DMS153 (cell line): ENCODE measurements around the gene DPYD.

Experiments
- DNase-seq: peaks from one replicate; lab custom pipeline; 2025; lab: John Stamatoyannopoulos, UW

The DPYD gene

DNA sequence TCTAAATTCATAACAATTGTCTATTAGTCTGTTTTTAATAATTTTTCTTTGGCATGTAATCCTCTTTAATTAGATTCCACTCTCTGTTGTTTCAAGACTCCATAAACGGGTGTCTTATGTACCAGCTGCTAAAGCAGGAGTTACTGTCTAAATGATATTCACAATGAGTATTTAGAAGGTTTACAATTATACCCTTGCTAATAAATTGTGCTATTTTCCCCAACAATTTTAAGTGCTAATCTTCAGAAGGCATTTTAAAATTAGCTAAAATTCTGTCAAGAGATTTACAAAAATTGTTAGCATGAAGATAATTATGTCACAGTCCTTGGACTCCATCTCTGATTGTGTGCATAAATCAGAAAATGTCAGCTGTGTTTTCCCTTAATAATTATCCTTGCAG is 83.7 kb downstream of the DPYD start:
- DNase-seq: no peak

DNA sequence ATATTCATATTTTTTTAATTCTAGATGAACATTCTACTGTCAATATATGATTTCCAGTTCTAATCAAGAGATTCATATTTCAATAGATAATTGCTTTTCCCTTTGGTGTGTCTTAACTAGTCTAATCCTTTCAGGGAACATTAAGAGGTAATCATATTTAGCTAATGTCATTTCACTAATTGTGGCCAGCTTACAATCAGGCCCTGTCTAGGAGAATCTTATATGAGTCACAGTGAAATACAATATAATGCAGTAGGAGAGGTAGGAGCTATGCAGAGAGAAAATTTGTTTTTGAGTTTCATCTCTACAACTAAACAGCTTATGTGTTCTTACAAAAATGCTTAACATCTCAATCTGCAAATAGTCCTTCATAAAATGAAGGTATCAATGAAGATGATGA is 85.9 kb downstream of the DPYD start:
- DNase-seq: no peak

DNA sequence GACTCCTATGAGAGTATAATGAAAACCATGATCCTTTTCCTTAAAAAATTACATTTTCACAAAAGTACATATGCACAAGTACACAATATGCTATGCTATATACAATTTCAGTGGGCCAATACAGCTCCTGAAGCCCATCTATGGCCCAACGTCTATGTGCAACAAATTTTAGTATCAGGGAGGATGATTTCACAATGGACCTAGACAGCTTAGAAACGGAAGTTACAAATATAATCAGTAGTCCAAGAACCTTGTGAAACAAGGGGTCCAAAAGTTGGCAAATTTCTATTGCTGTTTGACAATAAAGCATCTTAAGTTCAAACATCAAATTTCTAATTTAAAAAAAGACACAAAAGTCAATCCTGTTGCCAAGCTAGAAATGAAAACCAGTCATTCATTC is 87.0 kb downstream of the DPYD start:
- DNase-seq: no peak

DNA sequence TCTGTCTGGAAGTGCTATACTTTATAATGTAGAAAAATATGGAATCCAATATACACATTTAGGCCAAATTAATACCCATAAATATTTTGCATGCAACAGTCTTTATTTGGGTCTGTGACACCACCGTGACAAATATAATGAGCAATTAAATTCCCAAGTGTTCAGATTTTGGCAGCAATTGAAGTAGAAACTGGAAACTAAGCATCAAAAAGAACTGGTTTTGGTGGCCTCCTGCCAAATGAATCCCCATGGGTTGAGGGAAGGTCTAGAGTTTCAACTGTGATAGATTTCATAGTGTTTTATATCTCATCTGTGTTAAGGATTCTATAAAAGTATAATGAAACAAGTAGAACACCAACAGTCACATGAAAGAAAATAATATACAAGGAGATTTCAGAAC is 88.4 kb downstream of the DPYD start:
- peak; percentile 59 for DNase-seq

DNA sequence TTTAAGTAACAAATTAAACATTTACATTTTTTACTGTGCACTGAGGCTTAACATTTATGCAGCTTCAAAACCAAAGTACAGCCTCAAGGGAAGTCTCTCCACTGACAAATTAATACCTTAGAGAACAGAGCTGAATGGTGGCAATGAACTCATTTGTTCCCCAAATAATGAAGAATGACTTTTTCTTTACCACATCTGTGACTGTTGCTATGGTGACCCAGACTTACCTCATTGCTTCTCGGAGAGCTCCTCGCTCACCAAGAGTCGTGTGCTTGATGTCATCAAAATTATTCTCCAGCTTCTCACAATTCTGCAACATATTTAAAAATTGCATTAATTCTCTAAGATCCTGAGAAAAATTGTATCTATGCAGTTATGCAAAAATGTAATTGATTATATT is 92.9 kb downstream of the DPYD start:
- no peak for DNase-seq

DNA sequence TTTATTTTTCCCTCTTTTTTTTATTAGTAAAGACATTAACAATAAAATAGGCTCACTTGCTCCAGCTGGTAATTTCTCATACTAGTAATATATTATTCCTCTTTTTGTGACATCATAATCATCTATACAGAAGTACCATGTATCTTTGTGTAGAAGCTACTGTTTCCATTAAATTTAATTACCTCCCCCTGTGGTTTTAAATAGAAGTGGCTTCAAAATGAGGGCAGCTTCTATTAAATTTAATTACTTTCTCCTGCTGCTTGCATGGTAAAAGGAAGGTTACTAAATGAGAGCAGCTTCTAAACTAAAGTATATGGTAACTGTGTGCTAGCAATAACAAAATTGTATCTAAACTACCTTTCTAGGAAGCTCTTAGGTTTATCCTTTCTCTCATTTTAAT is 94.0 kb downstream of the DPYD start:
- DNase-seq: peak; percentile 55

DNA sequence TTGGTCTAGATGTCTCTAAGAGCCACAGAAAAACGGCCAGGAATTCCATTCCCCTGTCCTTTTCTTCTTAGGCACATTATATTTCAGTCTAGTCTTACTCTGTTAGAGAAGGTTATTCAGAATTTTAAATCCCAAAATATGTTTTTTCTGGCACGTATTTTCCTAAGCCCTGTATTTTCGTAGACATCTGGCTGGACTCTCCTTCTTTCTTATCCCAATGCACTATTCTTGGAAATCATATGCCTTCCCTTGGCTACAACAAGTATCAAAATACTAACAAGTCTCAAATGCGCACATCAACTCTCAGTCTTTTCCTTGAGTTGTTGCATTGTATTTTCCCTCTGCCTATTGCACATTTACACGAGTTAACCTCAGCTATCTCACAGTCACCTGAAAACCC is 96.2 kb downstream of the DPYD start:
- no peak for DNase-seq

DNA sequence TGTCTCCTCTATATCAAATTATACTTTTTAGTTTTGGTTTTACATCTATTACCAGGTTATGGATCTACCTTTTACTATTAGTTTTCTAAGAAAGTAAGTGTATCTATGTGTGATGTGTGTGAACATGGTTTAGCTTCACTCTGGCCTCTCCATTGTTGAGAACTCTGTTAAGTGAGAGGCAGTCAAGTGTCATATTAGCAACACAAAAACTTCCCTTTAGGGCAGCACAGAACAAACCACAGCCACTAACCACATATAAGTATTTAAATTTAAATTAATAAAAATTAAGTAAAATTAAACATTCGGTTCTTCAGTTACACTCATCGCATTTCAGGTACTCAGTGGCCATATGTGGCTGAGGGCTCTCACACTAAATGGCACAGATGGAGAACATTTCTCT is 96.6 kb downstream of the DPYD start:
- DNase-seq: no peak

DNA sequence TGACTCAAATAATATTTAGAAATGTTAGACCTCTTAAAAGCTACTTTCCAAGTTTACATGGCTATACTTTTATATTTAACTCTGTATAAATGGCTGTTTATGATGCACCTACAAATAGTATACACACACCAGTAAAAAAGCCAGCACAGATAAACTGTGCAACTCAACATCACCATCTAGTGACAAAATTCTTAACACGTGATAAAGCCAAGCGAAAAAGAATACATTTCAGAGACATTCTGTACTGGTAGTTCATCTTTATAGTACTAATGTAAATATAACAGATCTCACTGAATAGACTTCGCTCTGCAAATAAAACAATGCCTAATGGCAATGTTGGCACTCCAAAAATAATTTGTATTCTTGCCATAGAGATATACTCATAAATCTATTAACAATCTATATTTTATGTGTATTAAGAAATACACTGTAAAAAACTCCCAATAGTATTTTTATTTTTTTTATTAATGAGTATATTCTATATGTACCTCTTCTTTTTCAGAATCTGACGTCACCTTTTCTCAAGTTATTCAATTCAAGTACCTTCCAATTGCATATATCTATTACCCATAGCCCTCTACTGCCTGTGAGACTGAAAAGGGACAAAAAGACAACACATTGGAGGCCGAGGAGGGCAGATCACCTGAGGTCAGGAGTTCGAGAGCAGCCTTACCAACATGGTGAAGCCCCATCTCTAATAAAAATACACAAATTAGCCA is 100.2 kb downstream of the DPYD start:
- DNase-seq: no peak

DNA sequence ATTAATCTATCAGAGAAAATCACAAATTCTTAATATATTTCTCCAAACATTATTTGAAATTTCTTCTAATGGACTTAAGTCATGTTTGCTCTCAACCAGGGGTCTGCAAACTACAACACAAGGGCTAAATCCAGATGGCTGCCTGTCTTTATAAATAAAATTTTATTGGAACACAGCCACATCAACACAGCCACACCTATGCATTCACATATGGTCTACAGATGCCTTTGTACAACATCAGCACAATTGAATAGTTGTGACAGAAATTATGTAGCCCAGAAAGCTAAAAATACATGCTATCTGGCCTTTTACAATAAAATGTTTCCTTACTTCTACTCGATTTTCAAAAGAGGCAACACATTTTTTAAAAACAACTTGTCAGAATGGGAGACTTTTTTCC is 103.9 kb downstream of the DPYD start:
- no peak for DNase-seq

DNA sequence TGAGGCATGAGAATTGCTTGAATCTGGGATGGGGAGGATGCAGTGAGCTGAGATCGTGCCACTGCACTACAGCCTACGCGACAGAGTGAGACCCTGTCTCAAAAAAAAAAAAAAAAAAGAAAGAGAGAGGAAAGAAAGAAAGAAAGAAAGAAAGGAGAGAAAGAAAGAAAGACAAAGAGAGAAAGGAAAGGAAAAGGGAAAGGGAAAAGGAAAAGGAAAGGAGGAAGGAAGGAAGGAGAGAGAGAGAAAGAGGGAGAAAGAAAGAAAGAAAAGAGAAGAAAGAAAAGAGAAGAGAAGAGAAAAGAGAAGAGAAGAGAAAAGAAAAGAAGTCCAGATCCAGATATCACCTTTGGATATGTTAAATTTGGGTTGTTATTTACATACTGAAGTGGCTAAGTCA is 106.0 kb downstream of the DPYD start:
- no peak for DNase-seq

DNA sequence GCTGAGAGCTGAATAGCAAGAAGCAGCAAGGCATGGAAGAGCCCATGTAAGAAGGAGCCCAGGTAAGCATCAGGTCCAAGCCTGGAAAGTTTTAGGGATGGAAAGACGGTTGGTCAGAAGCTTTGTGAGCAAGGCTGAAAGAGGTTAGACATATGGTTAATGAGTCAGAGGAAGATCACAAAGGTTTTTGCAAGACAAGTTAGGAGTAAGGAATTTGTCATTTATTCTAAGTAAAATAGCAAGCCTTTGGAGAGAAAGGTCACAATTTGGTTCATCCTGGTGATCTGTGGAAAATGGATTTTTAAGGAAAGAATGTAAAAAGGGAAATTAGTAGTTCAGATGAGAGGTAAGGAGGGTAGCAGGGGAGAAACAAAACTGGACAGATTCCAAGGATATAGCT is 106.7 kb downstream of the DPYD start:
- DNase-seq: no peak

DNA sequence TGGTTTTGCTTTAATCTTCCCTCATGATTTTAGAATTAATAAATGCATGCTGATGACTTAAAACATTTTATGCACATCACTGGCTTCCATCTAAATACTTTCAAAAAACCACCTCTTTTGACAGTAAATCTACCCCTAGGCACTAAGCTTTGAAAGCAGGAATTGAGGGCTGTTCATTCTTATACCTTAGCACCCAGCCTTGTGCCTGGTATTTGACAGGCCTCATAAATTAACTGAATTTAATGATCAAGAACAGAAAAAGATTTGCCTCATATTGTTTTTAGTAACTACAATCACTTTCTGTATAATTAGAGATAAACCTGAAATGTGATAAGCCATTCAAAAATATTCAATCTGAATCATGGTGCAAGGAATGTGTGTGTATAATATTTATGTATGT is 108.8 kb downstream of the DPYD start:
- DNase-seq: no peak

DNA sequence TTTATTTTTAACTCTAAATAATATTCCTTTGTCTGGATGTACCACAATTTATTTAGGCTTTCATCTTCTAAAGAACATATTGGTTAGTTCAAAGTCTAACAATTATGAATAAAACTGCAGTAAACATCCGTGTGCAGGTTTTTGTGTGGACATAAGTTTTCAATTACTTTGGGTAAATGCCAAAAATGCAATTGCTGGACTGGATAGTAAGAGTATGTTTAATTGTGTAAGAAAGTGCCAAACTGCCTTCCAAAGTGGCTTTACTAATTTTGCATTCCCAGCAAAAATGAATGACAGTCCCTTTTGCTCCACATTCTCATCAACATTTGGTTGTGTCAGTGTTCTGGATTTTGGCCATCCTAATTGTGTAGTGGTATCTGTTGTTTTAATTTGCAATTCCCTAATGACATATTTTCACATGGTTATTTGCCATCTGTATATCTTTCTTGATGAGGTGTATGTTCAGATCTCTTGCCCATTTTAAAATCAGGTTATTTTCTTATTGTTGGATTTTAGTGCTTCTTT is 113.8 kb downstream of the DPYD start:
- no peak for DNase-seq

DNA sequence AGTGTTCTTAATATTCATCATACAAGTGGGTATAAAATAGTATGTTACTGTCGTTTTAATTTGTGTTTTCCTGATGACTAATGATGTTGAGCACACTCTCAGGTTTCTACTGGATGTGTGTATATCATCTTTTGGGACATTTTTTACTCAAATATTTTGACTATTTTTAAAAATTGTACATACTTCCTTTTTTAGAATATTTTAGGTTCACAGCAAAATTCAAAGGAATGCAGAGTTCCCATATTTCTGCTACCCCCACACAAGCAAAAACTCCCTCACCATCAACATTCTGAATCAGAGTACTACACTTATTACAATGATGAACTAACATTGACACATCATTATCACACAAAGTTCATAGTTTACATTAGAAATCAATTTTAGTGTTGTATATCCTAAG is 114.5 kb downstream of the DPYD start:
- DNase-seq: no peak

DNA sequence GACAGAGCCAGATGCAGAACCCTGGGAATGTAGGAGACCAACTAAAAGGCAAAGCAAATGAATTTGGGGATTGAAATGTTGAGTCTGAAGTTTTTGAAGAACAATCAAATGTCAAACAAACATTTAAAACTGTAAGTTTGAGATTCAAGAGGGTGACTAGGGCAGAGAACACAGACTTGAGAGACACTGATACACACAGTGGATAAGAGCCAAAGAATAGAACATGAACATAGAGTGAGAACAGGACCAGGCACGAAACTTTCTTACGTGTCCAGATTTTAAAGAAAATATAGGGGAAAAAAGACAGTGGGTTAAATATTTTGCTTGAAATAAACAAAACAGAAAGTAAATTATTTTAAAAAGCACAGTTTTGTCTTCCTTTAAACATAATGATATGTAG is 115.7 kb downstream of the DPYD start:
- no peak for DNase-seq

DNA sequence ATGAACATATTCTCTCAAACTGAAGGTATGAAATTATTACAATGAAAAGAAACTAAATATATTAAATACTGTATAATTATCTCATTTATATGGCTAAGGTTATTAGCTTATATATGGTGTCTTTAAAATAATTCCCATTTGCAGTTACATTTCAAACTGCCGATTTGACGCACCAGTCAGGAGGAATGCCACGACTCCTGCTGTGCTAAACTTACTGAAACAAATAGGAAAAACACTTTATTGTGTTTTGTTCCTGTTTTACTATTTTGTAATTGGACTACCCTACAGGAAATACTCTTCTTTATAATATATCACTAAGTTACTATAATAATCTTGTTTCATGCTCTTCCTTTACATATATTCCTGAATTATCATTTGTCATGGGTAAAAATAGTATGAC is 117.8 kb downstream of the DPYD start:
- DNase-seq: no peak

DNA sequence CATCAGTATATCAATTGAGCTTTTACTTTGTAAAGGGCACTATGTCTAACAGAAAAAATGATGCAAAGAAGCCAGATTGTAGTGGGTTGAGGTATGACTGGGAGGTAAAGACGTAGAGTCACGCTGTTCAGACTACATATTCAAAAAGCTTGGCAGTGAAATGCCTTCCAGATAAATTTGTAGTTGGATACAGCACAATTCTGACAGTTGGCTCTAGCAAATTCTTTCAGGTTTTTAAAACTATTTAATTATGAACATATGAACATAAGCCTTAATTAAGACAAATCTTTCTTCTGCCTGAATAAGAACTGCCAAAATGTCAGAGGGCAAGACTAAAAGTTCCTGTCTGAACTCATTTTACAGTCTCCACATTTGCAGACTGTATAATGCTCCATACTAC is 118.8 kb downstream of the DPYD start:
- DNase-seq: no peak

DNA sequence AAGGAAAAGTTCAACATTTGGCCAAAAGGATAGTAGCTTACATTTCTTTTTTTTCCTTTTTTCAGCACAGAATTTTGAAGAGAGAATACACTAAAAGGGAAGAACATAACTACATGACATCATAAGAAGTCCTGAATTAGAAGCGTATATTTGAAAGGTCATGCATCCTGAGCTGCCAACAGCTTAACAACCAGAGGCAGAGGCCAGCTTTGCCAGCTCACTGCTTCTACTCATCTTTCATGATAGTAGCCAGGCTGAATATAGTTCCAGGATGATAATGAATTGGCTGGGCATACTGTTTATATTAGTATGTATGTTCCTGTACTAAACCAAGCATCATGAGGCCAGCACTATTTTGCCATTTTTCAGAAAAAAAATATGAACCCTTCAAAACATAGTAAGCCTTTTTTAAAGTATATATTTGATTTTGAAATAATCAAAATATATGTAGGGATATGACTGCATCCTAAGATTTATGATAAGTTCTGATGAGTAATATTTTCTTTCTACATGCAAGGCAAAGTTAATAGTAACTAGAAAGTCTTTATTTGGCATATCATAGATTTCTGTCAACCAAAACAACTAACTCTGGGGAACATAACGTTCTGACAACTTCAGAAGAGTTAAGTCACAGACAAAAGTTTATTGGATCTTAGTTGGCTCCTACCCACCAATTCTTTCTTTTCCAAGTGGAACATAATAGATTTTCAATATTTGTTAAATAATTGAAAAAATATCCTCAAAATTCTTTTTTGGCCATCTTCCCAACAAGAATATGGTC is 123.2 kb downstream of the DPYD start:
- no peak for DNase-seq

DNA sequence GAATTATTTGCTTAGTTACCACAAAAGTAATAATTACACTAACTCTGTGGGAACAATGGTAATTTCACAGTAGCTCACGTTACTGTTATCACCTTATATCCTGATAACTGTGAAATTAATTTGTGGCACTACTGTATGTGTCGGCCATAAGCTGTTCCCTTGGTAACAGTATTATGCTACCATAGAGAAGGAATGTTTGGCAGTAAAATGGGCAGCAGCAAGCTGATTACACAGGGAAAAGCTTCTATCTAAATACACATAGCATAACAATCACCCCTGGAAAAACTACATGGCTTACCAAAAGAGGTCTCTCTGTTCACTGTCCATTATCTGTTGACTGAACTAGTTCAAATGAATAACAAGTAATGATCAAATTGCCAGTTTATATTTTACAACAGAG is 124.1 kb downstream of the DPYD start:
- DNase-seq: peak; percentile 81

DNA sequence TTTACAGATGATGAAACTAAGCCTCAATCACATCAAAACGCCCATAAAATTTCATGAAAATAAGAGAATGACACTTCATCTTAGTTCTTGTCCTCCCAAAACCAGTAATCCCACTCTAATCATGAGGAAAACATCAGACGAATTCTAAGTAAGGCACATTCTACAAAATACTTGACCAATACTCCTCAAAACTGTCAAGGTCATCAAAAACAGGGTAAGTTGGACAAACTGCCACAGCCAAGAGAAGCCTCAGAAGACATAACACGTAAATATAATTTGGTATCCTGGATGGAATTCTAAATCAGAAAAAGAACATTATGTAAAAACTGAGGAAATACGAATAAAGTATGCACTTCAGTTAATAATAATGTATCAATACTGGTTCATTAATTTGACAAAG is 128.2 kb downstream of the DPYD start:
- DNase-seq: no peak

DNA sequence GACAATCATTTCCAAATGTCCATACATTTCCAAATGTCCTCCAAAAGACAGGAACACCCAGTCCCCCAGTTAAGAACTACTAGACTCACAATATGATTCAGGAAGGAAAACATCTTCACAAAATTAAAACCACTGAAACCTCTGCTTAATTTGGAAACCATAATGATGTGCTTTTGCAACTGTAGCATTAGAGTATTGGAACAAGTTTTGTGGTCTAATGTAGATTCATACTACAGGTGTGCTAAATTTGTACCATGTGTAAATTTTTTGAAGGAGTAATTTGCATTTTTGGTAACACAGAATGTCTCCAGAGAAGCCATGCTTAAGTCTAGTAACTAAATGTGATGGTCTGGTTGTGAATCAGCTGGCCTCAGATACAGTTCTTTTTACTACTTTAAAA is 129.6 kb downstream of the DPYD start:
- DNase-seq: no peak

DNA sequence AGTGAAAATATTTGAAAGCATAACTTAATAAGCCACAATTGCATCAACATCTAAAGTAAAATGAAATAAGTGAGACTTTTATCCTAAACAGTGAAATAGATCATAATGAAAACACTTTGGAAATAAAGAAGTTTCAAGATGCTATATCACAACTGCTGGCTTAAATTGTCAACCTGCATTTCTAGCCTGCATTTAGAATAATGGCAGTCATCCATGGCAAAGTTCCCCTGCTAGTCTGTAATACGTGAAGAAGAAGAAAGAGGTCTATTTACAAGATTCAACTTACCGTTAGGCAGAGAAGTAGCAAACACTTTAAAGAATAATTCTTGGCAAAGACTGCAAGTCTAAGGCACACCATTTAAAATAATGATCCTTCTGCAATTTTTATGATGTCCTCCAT is 133.6 kb downstream of the DPYD start:
- DNase-seq: no peak

DNA sequence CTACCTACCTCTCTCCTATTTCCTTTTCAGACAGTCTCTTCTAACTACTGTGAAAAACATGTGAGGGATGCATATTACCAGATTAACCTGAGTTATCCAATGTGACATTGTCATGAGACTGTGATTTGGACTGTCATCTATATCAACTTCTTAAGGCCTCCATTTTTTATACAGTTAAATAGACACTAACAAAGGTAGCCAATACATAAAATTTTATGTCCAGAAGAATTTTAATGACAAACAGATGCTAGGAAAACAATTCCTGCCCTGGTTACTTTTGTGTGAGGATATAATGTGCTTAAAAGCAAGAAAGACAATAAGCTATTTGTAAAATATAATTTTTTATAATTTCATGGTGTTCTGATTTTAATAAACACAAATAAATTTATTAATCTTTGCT is 136.2 kb downstream of the DPYD start:
- no peak for DNase-seq
